Measurements from ENCODE around the gene RSRC1.

Gene RSRC1

DNA sequence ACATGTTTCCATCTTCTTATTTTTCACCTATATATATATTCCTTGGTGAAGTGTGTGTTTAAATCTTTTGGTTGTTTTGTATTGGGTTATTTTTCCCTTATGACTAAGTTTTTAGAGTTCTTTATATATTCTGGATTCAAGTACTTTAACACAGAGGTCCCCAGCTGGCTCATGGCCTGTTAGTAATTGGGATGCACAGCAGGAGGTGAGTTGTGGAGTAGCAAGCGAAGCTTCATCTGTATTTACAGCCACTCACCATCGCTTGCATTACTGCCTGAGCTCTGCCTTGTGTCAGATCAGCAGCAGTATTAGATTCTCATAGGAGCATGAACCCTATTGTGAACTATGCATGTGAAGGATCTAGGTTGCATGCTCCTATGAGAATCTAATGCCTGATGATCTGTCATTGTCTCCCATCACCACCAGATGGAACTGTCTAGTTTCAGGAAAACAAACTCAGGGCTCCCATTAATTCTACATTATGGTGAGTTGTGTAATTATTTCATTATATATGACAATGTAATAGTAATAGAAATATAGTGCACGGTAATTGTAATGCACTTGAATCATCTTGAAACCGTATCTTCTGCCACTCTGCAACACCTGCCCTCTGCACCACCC lies 151.6 kb downstream of the RSRC1 start:
- ChIA-PET CTCF (no interaction called here), POLR2A (ENCODE audit: low non-redundant PET) (no interaction called here)
- H3K27ac ChIP-seq, result no peak overlapping the region
- no peak for DNase-seq (ENCODE audit: low spot score)
- TF ChIP-seq CTCF (conservative IDR thresholded peaks at IDR 0.05; ENCODE audit: low read depth), result no peak

DNA sequence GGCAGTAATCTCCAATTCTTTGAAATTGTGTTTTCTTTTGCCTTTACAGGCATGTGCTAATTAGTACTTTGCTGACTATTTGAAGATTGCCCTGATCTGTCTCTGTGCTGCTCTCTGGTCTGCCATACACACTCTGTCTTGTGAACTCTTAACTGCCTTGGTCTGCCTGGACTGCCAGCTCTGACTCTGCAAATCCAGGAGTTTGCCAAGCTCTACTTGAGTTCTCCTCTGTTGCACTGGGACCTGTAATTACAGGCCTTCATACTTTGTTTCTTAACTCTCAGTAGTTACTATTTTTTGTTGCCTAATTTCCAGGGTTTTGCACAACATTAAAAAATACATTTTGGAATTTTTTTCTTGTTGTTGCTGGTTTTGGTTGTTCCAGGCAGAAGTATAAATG lies 155.0 kb downstream of the RSRC1 start:
- DNase-seq (ENCODE audit: low spot score), result no peak
- ChIA-PET POLR2A (ENCODE audit: low non-redundant PET) (no interaction called here), CTCF (interaction anchor here (0.6 kb wide), 1 partner anchor 408 kb away, joined by 3 read pairs; no protein-coding TSS in a partner anchor)
- H3K27ac ChIP-seq, result no peak overlapping the region
- TF ChIP-seq CTCF (conservative IDR thresholded peaks at IDR 0.05; ENCODE audit: low read depth), result no peak

- CTCF ChIA-PET, result no interaction called here
- TF ChIP-seq CTCF (conservative IDR thresholded peaks at IDR 0.05; ENCODE audit: low read depth), result no peak
- no peak for DNase-seq (ENCODE audit: low spot score)
- no peak overlapping the region for H3K27ac ChIP-seq
- POLR2A ChIA-PET (ENCODE audit: low non-redundant PET), result no interaction called here
Measured at GRCh38 chr3:158267015-158267414, 157.1 kb downstream of the RSRC1 start.

DNA sequence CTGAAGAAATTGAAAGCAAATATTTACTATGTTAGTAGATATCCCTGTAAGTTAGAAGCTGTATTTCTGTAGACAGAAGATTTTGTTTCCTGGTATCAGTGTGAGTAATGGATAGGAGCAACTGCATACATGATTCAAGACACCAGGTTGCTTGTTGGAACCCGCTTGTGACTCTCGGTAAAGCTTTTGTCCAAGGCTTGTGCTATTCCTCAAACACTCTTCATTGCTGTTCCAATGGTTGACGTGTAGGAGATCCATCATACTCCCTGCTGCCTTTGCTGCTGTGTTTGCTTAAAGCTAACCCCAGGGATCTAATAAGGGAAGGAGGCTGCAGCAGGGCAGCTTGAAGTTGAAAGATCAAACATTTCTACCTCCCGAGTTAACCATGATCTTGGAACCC lies 160.1 kb downstream of the RSRC1 start:
- no peak overlapping the region for H3K27ac ChIP-seq
- TF ChIP-seq CTCF (conservative IDR thresholded peaks at IDR 0.05; ENCODE audit: low read depth), result no peak
- ChIA-PET CTCF (interaction anchor here (0.6 kb wide), 1 partner anchor 344 kb away, joined by 9 read pairs; no protein-coding TSS in a partner anchor), POLR2A (ENCODE audit: low non-redundant PET) (no interaction called here)
- peak; percentile 13 for DNase-seq (ENCODE audit: low spot score)

DNA sequence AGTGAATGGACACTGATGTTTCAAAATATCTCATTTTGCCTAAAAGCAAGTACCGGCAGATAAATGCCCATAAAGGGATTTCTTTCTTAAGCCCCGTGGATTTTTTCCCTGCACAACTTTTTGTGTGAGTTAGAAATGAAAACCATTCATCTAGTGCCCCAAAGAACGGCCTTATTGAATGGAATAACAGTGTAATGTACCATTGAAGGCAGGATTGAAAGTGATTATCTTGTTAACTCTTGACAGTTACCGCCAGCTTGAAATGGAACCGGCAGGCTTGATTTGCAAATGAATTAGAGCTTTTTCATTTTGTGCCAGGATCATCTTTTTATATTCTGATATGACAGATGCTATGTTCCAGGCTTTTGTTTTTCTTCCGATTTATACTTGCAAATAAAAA lies 162.2 kb downstream of the RSRC1 start:
- no peak for TF ChIP-seq CTCF (conservative IDR thresholded peaks at IDR 0.05; ENCODE audit: low read depth)
- DNase-seq (ENCODE audit: low spot score), result no peak
- ChIA-PET CTCF (no interaction called here), POLR2A (ENCODE audit: low non-redundant PET) (no interaction called here)
- H3K27ac ChIP-seq, result no peak overlapping the region

GRCh38 chr3:158273656-158274055 lies 163.8 kb downstream of the RSRC1 start:
- no peak for TF ChIP-seq CTCF (conservative IDR thresholded peaks at IDR 0.05; ENCODE audit: low read depth)
- ChIA-PET POLR2A (ENCODE audit: low non-redundant PET) (no interaction called here), CTCF (no interaction called here)
- DNase-seq (ENCODE audit: low spot score), result no peak
- no peak overlapping the region for H3K27ac ChIP-seq

All from RWPE1 (cell line).